NB4 (cell line): ENCODE measurements around the gene ABCG1.

Source experiments
- CTCF ChIP-seq: IDR thresholded peaks from one replicate; pipeline ENCODE4 v1.5.1; 2012; ENCODE audit warnings: low read depth, low read length
- MYC ChIP-seq: IDR thresholded peaks from 2 replicates; pipeline ENCODE4 v1.6.1; 2011; ENCODE audit warnings: low read depth, low read length
- POLR2A ChIP-seq: IDR thresholded peaks from 2 replicates; pipeline ENCODE4 v1.6.1; 2011; ENCODE audit warnings: mild to moderate bottlenecking; ENCODE audit not compliant: insufficient read length; ENCODE audit errors: extremely low read depth

GRCh38 chr21:42343556-42343955 is 124.6 kb downstream of the ABCG1 start:
- TF ChIP-seq POLR2A (no peak), CTCF (no peak), MYC (no peak)
